GM12878 (cell line): ENCODE measurements around the gene ADGRD1.

Experiments
- CHD2 ChIP-seq: IDR thresholded peaks from 2 replicates; pipeline ENCODE4 v1.6.1; 2011; ENCODE audit warnings: low read depth, low read length, improper control_type of control experiment, borderline replicate concordance
- CREB1 ChIP-seq: IDR thresholded peaks from 2 replicates; pipeline ENCODE4 v1.6.1; 2012; ENCODE audit warnings: low read depth, mild to moderate bottlenecking, inconsistent platforms

GRCh38 chr12:131091976-131092691 lies 138.4 kb downstream of the ADGRD1 start:
- TF ChIP-seq CHD2 (no peak), CREB1 (no peak)
